ENCODE measurements around the gene MYF5. TPM values are rescaled to one million over a fixed set of nuclear protein-coding genes. Genes with fewer than 3 reads are reported as not detected.

MYF5 gene
- total and polyA plus RNA-seq, 9 of the 15 experiments (the other 6 are each of a cell fraction or from before 2014, with no cell fraction given): not detected

GRCh38 chr12:80745851-80746505 lies 29.3 kb downstream of the MYF5 start (continued):
- TF ChIP-seq, protein P1, sequence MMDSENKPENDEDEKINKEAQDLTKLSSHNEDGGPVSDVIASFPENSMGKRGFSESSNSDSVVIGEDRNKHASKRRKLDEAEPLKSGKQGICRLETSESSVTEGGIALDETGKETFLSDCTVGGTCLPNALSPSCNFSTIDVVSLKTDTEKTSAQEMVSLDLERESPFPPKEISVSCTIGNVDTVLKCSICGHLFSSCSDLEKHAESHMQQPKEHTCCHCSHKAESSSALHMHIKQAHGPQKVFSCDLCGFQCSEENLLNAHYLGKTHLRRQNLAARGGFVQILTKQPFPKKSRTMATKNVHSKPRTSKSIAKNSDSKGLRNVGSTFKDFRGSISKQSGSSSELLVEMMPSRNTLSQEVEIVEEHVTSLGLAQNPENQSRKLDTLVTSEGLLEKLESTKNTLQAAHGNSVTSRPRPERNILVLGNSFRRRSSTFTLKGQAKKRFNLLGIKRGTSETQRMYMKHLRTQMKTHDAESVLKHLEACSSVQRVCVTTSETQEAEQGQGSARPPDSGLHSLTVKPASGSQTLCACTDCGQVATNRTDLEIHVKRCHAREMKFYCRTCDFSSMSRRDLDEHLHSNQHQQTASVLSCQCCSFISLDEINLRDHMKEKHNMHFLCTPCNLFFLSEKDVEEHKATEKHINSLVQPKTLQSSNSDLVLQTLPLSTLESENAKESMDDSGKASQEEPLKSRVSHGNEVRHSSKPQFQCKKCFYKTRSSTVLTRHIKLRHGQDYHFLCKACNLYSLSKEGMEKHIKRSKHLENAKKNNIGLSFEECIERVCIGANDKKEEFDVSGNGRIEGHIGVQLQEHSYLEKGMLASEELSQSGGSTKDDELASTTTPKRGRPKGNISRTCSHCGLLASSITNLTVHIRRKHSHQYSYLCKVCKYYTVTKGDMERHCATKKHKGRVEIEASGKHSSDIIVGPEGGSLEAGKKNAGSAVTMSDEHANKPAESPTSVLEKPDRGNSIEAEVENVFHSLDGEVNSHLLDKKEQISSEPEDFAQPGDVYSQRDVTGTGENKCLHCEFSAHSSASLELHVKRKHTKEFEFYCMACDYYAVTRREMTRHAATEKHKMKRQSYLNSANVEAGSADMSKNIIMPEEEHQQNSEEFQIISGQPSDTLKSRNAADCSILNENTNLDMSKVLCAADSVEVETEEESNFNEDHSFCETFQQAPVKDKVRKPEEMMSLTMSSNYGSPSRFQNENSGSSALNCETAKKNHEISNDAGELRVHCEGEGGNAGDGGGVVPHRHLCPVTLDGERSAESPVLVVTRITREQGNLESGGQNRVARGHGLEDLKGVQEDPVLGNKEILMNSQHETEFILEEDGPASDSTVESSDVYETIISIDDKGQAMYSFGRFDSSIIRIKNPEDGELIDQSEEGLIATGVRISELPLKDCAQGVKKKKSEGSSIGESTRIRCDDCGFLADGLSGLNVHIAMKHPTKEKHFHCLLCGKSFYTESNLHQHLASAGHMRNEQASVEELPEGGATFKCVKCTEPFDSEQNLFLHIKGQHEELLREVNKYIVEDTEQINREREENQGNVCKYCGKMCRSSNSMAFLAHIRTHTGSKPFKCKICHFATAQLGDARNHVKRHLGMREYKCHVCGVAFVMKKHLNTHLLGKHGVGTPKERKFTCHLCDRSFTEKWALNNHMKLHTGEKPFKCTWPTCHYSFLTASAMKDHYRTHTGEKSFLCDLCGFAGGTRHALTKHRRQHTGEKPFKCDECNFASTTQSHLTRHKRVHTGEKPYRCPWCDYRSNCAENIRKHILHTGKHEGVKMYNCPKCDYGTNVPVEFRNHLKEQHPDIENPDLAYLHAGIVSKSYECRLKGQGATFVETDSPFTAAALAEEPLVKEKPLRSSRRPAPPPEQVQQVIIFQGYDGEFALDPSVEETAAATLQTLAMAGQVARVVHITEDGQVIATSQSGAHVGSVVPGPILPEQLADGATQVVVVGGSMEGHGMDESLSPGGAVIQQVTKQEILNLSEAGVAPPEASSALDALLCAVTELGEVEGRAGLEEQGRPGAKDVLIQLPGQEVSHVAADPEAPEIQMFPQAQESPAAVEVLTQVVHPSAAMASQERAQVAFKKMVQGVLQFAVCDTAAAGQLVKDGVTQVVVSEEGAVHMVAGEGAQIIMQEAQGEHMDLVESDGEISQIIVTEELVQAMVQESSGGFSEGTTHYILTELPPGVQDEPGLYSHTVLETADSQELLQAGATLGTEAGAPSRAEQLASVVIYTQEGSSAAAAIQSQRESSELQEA (IDR thresholded peaks at IDR 0.05; ENCODE audit: low read depth): no peak
- TF ChIP-seq PCBP1 (IDR thresholded peaks at IDR 0.05; ENCODE audit: low read depth, low read length, poor library complexity, severe bottlenecking): no peak
- no peak for TF ChIP-seq KLF1 (tag; IDR thresholded peaks at IDR 0.05)
- TF ChIP-seq GTF2A2 (tag; IDR thresholded peaks at IDR 0.05): no peak
- TF ChIP-seq, protein P2, sequence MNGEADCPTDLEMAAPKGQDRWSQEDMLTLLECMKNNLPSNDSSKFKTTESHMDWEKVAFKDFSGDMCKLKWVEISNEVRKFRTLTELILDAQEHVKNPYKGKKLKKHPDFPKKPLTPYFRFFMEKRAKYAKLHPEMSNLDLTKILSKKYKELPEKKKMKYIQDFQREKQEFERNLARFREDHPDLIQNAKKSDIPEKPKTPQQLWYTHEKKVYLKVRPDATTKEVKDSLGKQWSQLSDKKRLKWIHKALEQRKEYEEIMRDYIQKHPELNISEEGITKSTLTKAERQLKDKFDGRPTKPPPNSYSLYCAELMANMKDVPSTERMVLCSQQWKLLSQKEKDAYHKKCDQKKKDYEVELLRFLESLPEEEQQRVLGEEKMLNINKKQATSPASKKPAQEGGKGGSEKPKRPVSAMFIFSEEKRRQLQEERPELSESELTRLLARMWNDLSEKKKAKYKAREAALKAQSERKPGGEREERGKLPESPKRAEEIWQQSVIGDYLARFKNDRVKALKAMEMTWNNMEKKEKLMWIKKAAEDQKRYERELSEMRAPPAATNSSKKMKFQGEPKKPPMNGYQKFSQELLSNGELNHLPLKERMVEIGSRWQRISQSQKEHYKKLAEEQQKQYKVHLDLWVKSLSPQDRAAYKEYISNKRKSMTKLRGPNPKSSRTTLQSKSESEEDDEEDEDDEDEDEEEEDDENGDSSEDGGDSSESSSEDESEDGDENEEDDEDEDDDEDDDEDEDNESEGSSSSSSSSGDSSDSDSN (IDR thresholded peaks at IDR 0.05; ENCODE audit: borderline replicate concordance in 1 of 2, low read depth in 2 of 2, low read length in 2 of 2): no peak
- TF ChIP-seq L3MBTL2 (IDR thresholded peaks at IDR 0.05): no peak
- no peak for TF ChIP-seq U2AF2 (optimal IDR thresholded peaks at IDR 0.05; ENCODE audit: low read depth, low read length)
- TF ChIP-seq PHF20 (IDR thresholded peaks at IDR 0.05; ENCODE audit: partially characterized antibody): no peak

All from K562 (cell line).